ENCODE results near the gene ALAS1. TPM values are rescaled to one million over a fixed set of nuclear protein-coding genes. Genes with fewer than 3 reads are reported as not detected.
A peak's percentile ranks its signal among the peaks of the same experiment; 100 is the strongest.

The ALAS1 gene
- total and polyA plus RNA-seq, 2 of the 13 experiments (the other 11 are each of a cell fraction or from before 2014, with no cell fraction given), result 36.0 to 43.2 TPM

DNA sequence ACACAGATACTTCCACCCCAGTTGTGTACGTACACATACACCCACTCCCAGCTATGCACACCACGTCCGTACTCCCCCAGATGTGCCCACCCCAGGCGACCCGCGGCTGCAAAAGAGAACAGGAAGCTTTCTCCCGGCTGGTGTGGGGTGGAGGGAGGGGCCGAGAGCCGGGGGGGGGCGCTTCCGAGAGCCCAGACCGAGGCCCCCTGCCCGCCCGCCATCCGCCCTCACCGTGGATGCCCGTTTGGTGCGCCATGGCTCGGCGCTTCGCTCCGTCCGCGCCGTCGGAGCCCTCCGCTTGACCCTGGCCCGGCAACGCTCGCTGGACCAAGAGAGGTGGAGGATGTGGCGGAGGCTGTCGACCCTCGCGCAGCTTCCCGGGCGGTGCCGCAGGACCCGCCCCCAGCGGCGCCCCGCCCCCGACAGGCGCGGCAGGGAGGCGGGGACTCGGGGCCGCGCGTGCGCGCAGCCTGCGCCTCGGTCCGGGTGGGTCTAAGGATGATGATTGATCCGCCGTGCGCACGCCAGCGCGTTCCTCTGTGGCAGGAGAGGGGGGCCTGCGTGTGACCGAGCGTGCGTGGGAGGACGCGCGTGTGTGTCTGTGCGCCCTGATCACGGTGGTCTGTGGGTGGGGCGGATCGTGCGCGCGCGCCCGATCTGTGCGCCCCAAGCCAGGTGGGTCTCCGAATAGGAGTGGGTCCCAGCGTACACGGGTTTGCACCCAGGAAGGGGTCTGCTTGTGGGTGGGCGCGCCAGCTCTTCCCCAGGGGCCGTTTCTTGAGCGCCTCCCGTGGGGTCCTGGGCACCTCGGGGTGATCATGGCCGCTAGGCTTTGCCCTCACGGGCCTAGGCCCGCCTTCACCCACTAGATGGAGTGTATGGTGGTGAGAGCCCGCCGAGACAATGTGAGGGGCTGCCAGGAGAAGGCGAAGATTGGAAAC is 41.1 kb downstream of the ALAS1 start, which contains the start of gene TWF2 (continued):
- no peak for TF ChIP-seq ZNF407 (CRISPR knock-in tag; IDR thresholded peaks at IDR 0.05; ENCODE audit: not compliant biosample characterization)
- TF ChIP-seq SIN3B (IDR thresholded peaks at IDR 0.05; ENCODE audit: low read length), result no peak
- peak; percentile 67; the same call in 1 of the 2 replicates for TF ChIP-seq ZNF709 (CRISPR knock-in tag; IDR thresholded peaks at IDR 0.05)
- TF ChIP-seq BRCA1 (CRISPR knock-in tag; IDR thresholded peaks at IDR 0.05), result no peak
- TF ChIP-seq NPAS2 (CRISPR knock-in tag; IDR thresholded peaks at IDR 0.05; ENCODE audit: borderline replicate concordance), result no peak
- peak; percentile 16; the same call in 1 of the 2 replicates for TF ChIP-seq IRF9 (CRISPR knock-in tag; IDR thresholded peaks at IDR 0.05; ENCODE audit: borderline replicate concordance)
- 0 out of 2 replicates have a peak, but pooled peaks have one; percentile 91 for TF ChIP-seq PAX8 (CRISPR knock-in tag; IDR thresholded peaks at IDR 0.05; ENCODE audit: borderline replicate concordance)
- no peak for TF ChIP-seq LCORL (IDR thresholded peaks at IDR 0.05)
- peak; percentile 52; the same call in 1 of the 2 replicates for TF ChIP-seq LCORL (CRISPR knock-in tag; IDR thresholded peaks at IDR 0.05)
- TF ChIP-seq ZNF75D (CRISPR knock-in tag; IDR thresholded peaks at IDR 0.05; ENCODE audit: borderline replicate concordance), result no peak
- no peak for TF ChIP-seq ZNF619 (CRISPR knock-in tag; IDR thresholded peaks at IDR 0.05)
- peak; percentile 65; the same call in 1 of the 2 replicates for TF ChIP-seq HOXA3 (CRISPR knock-in tag; IDR thresholded peaks at IDR 0.05)
- TF ChIP-seq ERF (CRISPR knock-in tag; IDR thresholded peaks at IDR 0.05), result peak; percentile 56; the same call in 1 of the 2 replicates
- TF ChIP-seq ZNF432 (CRISPR knock-in tag; IDR thresholded peaks at IDR 0.05; ENCODE audit: borderline replicate concordance), result no peak
- TF ChIP-seq, protein P1, sequence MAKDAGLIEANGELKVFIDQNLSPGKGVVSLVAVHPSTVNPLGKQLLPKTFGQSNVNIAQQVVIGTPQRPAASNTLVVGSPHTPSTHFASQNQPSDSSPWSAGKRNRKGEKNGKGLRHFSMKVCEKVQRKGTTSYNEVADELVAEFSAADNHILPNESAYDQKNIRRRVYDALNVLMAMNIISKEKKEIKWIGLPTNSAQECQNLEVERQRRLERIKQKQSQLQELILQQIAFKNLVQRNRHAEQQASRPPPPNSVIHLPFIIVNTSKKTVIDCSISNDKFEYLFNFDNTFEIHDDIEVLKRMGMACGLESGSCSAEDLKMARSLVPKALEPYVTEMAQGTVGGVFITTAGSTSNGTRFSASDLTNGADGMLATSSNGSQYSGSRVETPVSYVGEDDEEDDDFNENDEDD (CRISPR knock-in tag; IDR thresholded peaks at IDR 0.05; ENCODE audit: borderline replicate concordance), result no peak
- no peak for TF ChIP-seq RFX1 (IDR thresholded peaks at IDR 0.05)
- no peak for TF ChIP-seq MEIS1 (CRISPR knock-in tag; IDR thresholded peaks at IDR 0.05; ENCODE audit: borderline replicate concordance)
- no peak for TF ChIP-seq ZNF543 (CRISPR knock-in tag; IDR thresholded peaks at IDR 0.05)
- no peak for TF ChIP-seq ZNF124 (CRISPR knock-in tag; IDR thresholded peaks at IDR 0.05)
- peak; percentile 84 for TF ChIP-seq ZNF607 (CRISPR knock-in tag; IDR thresholded peaks at IDR 0.05; ENCODE audit: borderline replicate concordance)

All from HepG2 (cell line).